Measurements from ENCODE around the gene FBXO3.

DNA sequence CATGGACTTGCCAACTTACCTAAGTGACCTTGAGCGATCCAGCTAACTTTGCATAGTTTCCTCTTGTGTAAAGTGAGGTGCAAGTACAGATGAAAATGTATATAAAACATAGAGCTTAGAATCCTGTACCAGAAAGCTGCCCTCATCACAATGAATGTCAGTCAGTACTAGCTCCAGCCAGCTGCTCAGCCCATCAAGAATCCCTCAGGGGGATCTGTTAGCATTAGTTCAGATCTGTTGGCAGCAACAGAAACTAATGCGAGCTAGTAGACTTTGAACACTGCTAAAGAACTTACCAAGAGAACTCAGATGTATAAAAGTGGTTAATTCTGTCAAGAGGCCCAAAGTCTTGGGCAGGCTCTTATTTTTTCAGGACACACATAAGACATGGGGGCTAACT lies 67.4 kb downstream of the FBXO3 start:
- TF ChIP-seq, protein P1, sequence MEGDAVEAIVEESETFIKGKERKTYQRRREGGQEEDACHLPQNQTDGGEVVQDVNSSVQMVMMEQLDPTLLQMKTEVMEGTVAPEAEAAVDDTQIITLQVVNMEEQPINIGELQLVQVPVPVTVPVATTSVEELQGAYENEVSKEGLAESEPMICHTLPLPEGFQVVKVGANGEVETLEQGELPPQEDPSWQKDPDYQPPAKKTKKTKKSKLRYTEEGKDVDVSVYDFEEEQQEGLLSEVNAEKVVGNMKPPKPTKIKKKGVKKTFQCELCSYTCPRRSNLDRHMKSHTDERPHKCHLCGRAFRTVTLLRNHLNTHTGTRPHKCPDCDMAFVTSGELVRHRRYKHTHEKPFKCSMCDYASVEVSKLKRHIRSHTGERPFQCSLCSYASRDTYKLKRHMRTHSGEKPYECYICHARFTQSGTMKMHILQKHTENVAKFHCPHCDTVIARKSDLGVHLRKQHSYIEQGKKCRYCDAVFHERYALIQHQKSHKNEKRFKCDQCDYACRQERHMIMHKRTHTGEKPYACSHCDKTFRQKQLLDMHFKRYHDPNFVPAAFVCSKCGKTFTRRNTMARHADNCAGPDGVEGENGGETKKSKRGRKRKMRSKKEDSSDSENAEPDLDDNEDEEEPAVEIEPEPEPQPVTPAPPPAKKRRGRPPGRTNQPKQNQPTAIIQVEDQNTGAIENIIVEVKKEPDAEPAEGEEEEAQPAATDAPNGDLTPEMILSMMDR (conservative IDR thresholded peaks at IDR 0.05; ENCODE audit: low read length): no peak
- TF ChIP-seq EZH2phosphoT487 (IDR thresholded peaks at IDR 0.05; ENCODE audit: borderline replicate concordance, low read depth, low read length): no peak

Data from OCI-LY7 (cell line).